Adrenal gland (tissue), 5 donors: ENCODE results near the gene FAM72B.
"Not testable (repeated sequence)": the region's sequence is repeated elsewhere in the genome, so short reads cannot be mapped to it uniquely, and the experiment has no call there.

Experiments
- POLR2A ChIP-seq, 2 donors: fragments of 450-650 bp; IDR thresholded peaks; one replicate each; pipeline ENCODE4 v1.6.1; 2017; ENCODE audit warnings: antibody characterized with exemption in 2 of 2, mild to moderate bottlenecking in 2 of 2, moderate library complexity in 1 of 2
- TF ChIP-seq, protein P1 (sequence below), 6 experiments: fragments of 450-650 bp in 4 of 6; fragments of 200-600 bp in 2 of 6; sonication (generic) in 1 of 6; IDR thresholded peaks; 1 replicate in 5 of 6; 2 replicates in 1 of 6; pipeline versions ENCODE4 v1.5.1 to v1.8.0; 2016 to 2021; ENCODE audit warnings: antibody characterized with exemption in 6 of 6, mild to moderate bottlenecking in 2 of 6, moderate library complexity in 1 of 6
- donor health status: DM: no; HTN: no; CAD: no.

DNA sequence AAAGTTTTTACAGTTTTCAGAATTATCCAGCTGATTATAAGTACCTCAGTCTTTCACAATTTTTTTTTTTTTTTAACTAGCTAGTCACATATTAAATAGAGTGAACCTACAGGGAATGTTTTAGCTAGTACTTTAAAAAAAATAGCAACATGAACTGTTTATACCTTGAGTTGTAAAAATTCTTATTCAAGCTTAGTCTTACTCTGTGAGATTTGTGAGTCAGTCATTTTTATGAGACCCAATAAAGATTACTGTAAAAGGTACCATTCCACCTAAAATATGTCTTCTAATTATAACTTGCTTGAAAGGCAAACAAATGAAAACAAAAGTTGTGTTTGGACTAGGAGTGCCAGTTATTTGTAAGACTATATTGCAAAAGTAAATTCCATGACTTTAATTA lies 5.9 kb downstream of the FAM72B start:
- TF ChIP-seq, protein P1, sequence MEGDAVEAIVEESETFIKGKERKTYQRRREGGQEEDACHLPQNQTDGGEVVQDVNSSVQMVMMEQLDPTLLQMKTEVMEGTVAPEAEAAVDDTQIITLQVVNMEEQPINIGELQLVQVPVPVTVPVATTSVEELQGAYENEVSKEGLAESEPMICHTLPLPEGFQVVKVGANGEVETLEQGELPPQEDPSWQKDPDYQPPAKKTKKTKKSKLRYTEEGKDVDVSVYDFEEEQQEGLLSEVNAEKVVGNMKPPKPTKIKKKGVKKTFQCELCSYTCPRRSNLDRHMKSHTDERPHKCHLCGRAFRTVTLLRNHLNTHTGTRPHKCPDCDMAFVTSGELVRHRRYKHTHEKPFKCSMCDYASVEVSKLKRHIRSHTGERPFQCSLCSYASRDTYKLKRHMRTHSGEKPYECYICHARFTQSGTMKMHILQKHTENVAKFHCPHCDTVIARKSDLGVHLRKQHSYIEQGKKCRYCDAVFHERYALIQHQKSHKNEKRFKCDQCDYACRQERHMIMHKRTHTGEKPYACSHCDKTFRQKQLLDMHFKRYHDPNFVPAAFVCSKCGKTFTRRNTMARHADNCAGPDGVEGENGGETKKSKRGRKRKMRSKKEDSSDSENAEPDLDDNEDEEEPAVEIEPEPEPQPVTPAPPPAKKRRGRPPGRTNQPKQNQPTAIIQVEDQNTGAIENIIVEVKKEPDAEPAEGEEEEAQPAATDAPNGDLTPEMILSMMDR (IDR thresholded peaks at IDR 0.05) = not testable (repeated sequence)
- TF ChIP-seq POLR2A (IDR thresholded peaks at IDR 0.05) = not testable (repeated sequence)
